DOHH2 (cell line): ENCODE measurements around the gene TMED4.

Experiments
- H3F3A ChIP-seq: fragments of 200-600 bp; sonication (generic), shearing (Covaris generic); 2 replicates; pipeline ENCODE4 v1.6.0; 2016; ENCODE audit warnings: antibody characterized with exemption, mild to moderate bottlenecking; ENCODE audit not compliant: control insufficient read depth, insufficient read depth
- H3K27ac ChIP-seq: fragments of 200-600 bp; sonication (generic); 2 replicates; pipeline ENCODE4 v1.5.1; 2014; ENCODE audit warnings: low read depth, mild to moderate bottlenecking, low read length, moderate library complexity
- H3K27me3 ChIP-seq: fragments of 200-600 bp; sonication (generic); 2 replicates; pipeline ENCODE4 v1.6.1; 2014; ENCODE audit warnings: mild to moderate bottlenecking, low read length, mixed read lengths; ENCODE audit not compliant: control insufficient read depth
- H3K36me3 ChIP-seq: fragments of 200-600 bp; sonication (generic); 2 replicates; pipeline ENCODE4 v1.6.1; 2014; ENCODE audit warnings: mild to moderate bottlenecking, low read length, moderate library complexity, mixed read lengths; ENCODE audit not compliant: control insufficient read depth
- H3K4me1 ChIP-seq: fragments of 200-600 bp; sonication (generic); 2 replicates; pipeline ENCODE4 v1.6.1; 2014; ENCODE audit warnings: mild to moderate bottlenecking, low read length, mixed read lengths; ENCODE audit not compliant: control insufficient read depth
- H3K4me2 ChIP-seq: fragments of 200-600 bp; sonication (generic); 2 replicates; pipeline ENCODE4 v1.6.0; 2014; ENCODE audit warnings: mild to moderate bottlenecking, low read length, moderate library complexity
- H3K4me3 ChIP-seq: fragments of 200-600 bp; sonication (generic); 2 replicates; pipeline ENCODE4 v1.5.1; 2014; ENCODE audit warnings: mild to moderate bottlenecking, low read length, mixed read lengths
- H3K79me2 ChIP-seq: fragments of 200-600 bp; sonication (generic); 2 replicates; pipeline ENCODE4 v1.6.1; 2014; ENCODE audit warnings: mild to moderate bottlenecking, low read length, mixed read lengths; ENCODE audit not compliant: control insufficient read depth
- H3K9me2 ChIP-seq: fragments of 200-600 bp; sonication (generic); replicated peaks from 2 replicates; pipeline ENCODE4 v1.6.1; 2014; ENCODE audit warnings: mild to moderate bottlenecking, low read length, mixed read lengths; ENCODE audit not compliant: control insufficient read depth
- H3K9me3 ChIP-seq: fragments of 200-600 bp; sonication (generic); 2 replicates; pipeline ENCODE4 v1.6.1; 2014; ENCODE audit warnings: antibody characterized with exemption, low read length, mixed read lengths; ENCODE audit not compliant: control insufficient read depth, insufficient read depth
- H4K20me1 ChIP-seq: fragments of 200-600 bp; sonication (generic); 2 replicates; pipeline ENCODE4 v1.6.0; 2014; ENCODE audit warnings: low read depth, mild to moderate bottlenecking, antibody characterized with exemption, low read length, moderate library complexity; ENCODE audit not compliant: control insufficient read depth, insufficient read depth
- EZH2phosphoT487 ChIP-seq: fragments of 200-600 bp; sonication (generic); IDR thresholded peaks from 2 replicates; pipeline ENCODE4 v1.6.1; 2017; ENCODE audit warnings: borderline replicate concordance, mild to moderate bottlenecking, antibody characterized with exemption, low read length, moderate library complexity, mixed read lengths
- TF ChIP-seq, protein P1 (sequence below): fragments of 200-600 bp; sonication (generic); IDR thresholded peaks from one replicate; pipeline ENCODE4 v1.5.1; 2014; ENCODE audit warnings: antibody characterized with exemption, mild to moderate bottlenecking, low read depth, low read length; ENCODE audit not compliant: poor library complexity, severe bottlenecking

TMED4 gene

DNA sequence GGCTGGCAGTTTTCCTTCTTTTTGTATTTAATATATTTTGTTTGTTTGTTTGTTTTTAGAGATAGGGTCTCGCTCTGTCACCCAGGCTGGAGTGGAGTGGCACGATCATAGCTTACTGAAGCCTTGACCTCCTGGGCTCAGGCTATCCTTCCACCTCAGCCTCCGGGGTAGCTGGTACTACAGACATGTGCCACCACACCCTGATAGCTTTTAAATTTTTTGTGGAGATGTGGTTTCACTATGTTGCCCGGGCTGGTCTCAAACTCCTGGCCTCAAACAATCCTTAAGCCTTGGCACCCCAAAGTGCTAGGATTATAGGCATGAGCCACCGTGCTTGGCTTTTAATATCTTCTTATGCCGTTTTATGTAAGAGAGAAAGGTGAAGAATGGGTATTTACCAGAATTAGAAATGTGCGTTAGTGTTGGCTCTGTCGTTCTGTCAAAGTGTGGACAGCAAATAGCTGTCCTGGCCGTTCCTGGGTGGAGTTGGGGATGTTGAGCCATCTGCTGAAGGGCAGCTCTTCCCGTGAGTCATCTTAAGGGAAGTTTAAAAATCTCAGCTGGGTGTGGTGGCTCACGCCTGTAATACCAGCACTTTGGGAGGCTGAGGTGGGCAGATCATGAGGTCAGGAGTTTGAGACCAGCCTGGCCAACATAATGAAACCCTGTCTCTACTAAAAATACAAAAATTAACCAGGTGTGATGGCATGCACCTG, 39.2 kb upstream of the TMED4 start:
- peaks cover 3% of the 10 kb centered on the region for H3K4me1 ChIP-seq
- TF ChIP-seq, protein P1, sequence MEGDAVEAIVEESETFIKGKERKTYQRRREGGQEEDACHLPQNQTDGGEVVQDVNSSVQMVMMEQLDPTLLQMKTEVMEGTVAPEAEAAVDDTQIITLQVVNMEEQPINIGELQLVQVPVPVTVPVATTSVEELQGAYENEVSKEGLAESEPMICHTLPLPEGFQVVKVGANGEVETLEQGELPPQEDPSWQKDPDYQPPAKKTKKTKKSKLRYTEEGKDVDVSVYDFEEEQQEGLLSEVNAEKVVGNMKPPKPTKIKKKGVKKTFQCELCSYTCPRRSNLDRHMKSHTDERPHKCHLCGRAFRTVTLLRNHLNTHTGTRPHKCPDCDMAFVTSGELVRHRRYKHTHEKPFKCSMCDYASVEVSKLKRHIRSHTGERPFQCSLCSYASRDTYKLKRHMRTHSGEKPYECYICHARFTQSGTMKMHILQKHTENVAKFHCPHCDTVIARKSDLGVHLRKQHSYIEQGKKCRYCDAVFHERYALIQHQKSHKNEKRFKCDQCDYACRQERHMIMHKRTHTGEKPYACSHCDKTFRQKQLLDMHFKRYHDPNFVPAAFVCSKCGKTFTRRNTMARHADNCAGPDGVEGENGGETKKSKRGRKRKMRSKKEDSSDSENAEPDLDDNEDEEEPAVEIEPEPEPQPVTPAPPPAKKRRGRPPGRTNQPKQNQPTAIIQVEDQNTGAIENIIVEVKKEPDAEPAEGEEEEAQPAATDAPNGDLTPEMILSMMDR, result no peak
- TF ChIP-seq EZH2phosphoT487, result no peak
- H4K20me1 ChIP-seq, result peaks cover 19% of the 10 kb centered on the region
- H3K4me2 ChIP-seq, result no peak overlapping the region
- H3K79me2 ChIP-seq, result peaks cover 98% of the 10 kb centered on the region
- no peaks in the 10 kb centered on the region for H3K27me3 ChIP-seq
- H3K36me3 ChIP-seq, result peaks cover 46% of the 10 kb centered on the region
- no peaks in the 10 kb centered on the region for H3K9me3 ChIP-seq
- no peaks in the 10 kb centered on the region for H3F3A ChIP-seq
- no peak overlapping the region for H3K4me3 ChIP-seq
- H3K27ac ChIP-seq, result no peak overlapping the region
- H3K9me2 ChIP-seq, result no peaks in the 10 kb centered on the region

GRCh38 chr7:44618753-44619152, 36.7 kb upstream of the TMED4 start:
- no peak overlapping the region for H3K27ac ChIP-seq
- H3K27me3 ChIP-seq, result no peaks in the 10 kb centered on the region
- H3K4me3 ChIP-seq, result no peak overlapping the region
- H3K79me2 ChIP-seq, result peaks cover 98% of the 10 kb centered on the region
- H4K20me1 ChIP-seq, result peaks cover 21% of the 10 kb centered on the region
- H3K9me3 ChIP-seq, result no peaks in the 10 kb centered on the region
- TF ChIP-seq, protein P1, result no peak
- no peak for TF ChIP-seq EZH2phosphoT487
- H3K4me1 ChIP-seq, result peaks cover 23% of the 10 kb centered on the region
- peaks cover 23% of the 10 kb centered on the region for H3K36me3 ChIP-seq
- no peak overlapping the region for H3K4me2 ChIP-seq
- H3F3A ChIP-seq, result no peaks in the 10 kb centered on the region
- no peaks in the 10 kb centered on the region for H3K9me2 ChIP-seq

DNA sequence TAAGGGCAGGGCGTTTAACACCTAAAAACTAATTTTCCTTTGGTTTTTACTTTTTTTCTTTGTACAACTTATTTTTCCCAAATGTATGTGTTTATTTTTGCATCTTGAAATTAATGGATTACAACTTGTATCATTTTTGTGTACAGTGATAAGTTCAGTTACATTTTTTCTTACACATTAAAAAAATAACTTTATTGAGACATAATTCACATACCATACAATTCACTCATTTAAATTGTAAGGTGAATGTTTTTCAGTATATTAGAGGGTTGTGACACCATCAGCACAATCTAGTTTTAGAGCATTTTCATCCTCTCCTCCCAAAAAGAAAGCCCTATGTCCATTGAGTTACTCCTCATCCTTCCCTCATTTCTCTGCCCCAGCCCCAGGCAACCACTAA, 36.0 kb upstream of the TMED4 start:
- H3K9me3 ChIP-seq, result no peaks in the 10 kb centered on the region
- H4K20me1 ChIP-seq, result peaks cover 19% of the 10 kb centered on the region
- peaks cover 23% of the 10 kb centered on the region for H3K4me1 ChIP-seq
- H3F3A ChIP-seq, result no peaks in the 10 kb centered on the region
- no peaks in the 10 kb centered on the region for H3K27me3 ChIP-seq
- peaks cover 21% of the 10 kb centered on the region for H3K36me3 ChIP-seq
- no peak overlapping the region for H3K4me2 ChIP-seq
- peaks cover 98% of the 10 kb centered on the region for H3K79me2 ChIP-seq
- H3K9me2 ChIP-seq, result no peaks in the 10 kb centered on the region
- H3K4me3 ChIP-seq, result no peak overlapping the region
- no peak overlapping the region for H3K27ac ChIP-seq
- TF ChIP-seq EZH2phosphoT487, result no peak
- TF ChIP-seq, protein P1, result no peak
